Mammary epithelial cell (primary cell): ENCODE data around the gene CYTH3.

ENCODE experiments used
- EZH2 ChIP-seq: IDR thresholded peaks from 2 replicates; pipeline ENCODE4 v1.6.1; 2012; ENCODE audit warnings: low read length, inconsistent platforms, borderline replicate concordance
- TF ChIP-seq, protein P1 (sequence below), 2 donors: IDR thresholded peaks in 1 of 2; conservative IDR thresholded peaks in 1 of 2; 2 replicates each; pipeline ENCODE4 v1.5.1; 2011 to 2012; ENCODE audit warnings: inconsistent platforms in 2 of 2, low read length in 2 of 2, mild to moderate bottlenecking in 2 of 2, control low read depth in 1 of 2, low read depth in 1 of 2; ENCODE audit not compliant: insufficient read depth in 1 of 2; ENCODE audit errors: extremely low read depth in 1 of 2

DNA sequence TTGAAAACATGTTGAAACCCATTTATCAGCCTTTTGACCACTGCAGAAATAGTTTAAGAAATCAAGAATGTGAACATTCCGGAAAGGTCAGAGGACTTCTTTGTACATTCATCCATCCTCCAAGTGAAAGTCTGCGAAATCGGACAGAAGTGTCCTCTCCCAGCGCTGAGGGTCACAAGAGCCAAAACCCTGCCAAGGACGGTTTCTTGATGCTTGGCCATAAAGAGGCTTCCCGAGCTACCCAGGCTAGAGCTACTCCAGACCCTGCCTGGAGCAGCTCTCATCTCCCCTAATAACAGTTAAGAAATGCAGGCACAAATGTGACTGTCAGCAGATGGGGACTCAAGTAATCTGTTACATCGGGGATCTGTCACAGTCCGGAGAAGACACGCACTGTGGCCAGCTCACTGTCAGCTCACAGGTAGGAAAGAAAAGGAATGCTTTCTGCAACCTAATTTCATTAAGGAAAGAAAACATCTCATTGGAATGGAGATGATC is 4.5 kb upstream of the CYTH3 start:
- TF ChIP-seq, protein P1, sequence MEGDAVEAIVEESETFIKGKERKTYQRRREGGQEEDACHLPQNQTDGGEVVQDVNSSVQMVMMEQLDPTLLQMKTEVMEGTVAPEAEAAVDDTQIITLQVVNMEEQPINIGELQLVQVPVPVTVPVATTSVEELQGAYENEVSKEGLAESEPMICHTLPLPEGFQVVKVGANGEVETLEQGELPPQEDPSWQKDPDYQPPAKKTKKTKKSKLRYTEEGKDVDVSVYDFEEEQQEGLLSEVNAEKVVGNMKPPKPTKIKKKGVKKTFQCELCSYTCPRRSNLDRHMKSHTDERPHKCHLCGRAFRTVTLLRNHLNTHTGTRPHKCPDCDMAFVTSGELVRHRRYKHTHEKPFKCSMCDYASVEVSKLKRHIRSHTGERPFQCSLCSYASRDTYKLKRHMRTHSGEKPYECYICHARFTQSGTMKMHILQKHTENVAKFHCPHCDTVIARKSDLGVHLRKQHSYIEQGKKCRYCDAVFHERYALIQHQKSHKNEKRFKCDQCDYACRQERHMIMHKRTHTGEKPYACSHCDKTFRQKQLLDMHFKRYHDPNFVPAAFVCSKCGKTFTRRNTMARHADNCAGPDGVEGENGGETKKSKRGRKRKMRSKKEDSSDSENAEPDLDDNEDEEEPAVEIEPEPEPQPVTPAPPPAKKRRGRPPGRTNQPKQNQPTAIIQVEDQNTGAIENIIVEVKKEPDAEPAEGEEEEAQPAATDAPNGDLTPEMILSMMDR (conservative IDR thresholded peaks at IDR 0.05 in 1 of 2, IDR thresholded peaks at IDR 0.05 in 1 of 2; ENCODE audit: extremely low read depth in 1 of 2, insufficient read depth in 1 of 2, low read depth in 1 of 2, low read length in 2 of 2): no peak
- TF ChIP-seq EZH2: no peak
